IMR-90 (cell line): ENCODE measurements around the gene STK10. TPM values are rescaled to one million over a fixed set of nuclear protein-coding genes. Genes with fewer than 3 reads are reported as not detected.

Source experiments
- ATAC-seq: fragments of 200-7000 bp; cut with Tn5 transposase; 2 replicates; pipeline ENCODE4 v1.9.1; 2020; ENCODE audit warnings: low read depth, mild to moderate bottlenecking, moderate library complexity
- BruUV-seq: library from RNA; stranded (reverse); fragments of 400-500 nt; replicated peaks from 2 replicates; lab custom pipeline; 2021; lab: Mats Ljungman, UMichigan
- CTCF ChIA-PET: fragments of 300-600 bp; formaldehyde crosslinking; extraction: SDS; loops from one replicate; lab custom pipeline; 2021; ENCODE audit warnings: antibody characterized with exemption; lab: Yijun Ruan, JAX
- POLR2A ChIA-PET: fragments of 300-600 bp; sonication (Branson Sonifier 250); formaldehyde crosslinking; loops from one replicate; lab custom pipeline; 2022; ENCODE audit warnings: antibody characterized with exemption; ENCODE audit not compliant: unreplicated experiment; lab: Charles Lee
- DNase-seq: peaks from one replicate; pipeline ENCODE4 v3.0.0; 2013
- H2AFZ ChIP-seq: replicated peaks from 2 replicates; pipeline ENCODE3; 2013; ENCODE audit warnings: low read length, mild to moderate bottlenecking; ENCODE audit not compliant: poor library complexity
- H2AK5ac ChIP-seq: 2 replicates; pipeline ENCODE4 v1.6.1; 2013; ENCODE audit warnings: low read depth, low read length, inconsistent platforms
- H2AK9ac ChIP-seq: replicated peaks from 2 replicates; pipeline ENCODE3; 2013; ENCODE audit warnings: mild to moderate bottlenecking, low read depth, low read length, moderate library complexity; ENCODE audit not compliant: poor library complexity
- H2BK120ac ChIP-seq: 2 replicates; pipeline ENCODE4 v1.6.1; 2013; ENCODE audit warnings: low read depth, low read length, inconsistent platforms
- H2BK15ac ChIP-seq: 3 replicates; pipeline ENCODE4 v1.6.1; 2013; ENCODE audit warnings: low read depth, low read length, inconsistent platforms
- H2BK20ac ChIP-seq: 2 replicates; pipeline ENCODE4 v1.6.1; 2013; ENCODE audit warnings: low read depth, mild to moderate bottlenecking, inconsistent platforms, low read length, moderate library complexity
- H2BK5ac ChIP-seq: 2 replicates; pipeline ENCODE4 v1.6.1; 2013; ENCODE audit warnings: mild to moderate bottlenecking, low read depth, low read length, inconsistent platforms; ENCODE audit not compliant: poor library complexity, severe bottlenecking
- H3K14ac ChIP-seq: replicated peaks from 2 replicates; pipeline ENCODE4 v1.6.1; 2013; ENCODE audit warnings: low read depth, low read length, inconsistent platforms
- H3K18ac ChIP-seq: 2 replicates; pipeline ENCODE4 v1.6.1; 2013; ENCODE audit warnings: low read depth, low read length, control low read depth
- H3K23ac ChIP-seq: 2 replicates; pipeline ENCODE4 v1.6.1; 2013; ENCODE audit warnings: low read depth, low read length, inconsistent platforms
- H3K27ac ChIP-seq: 2 replicates; pipeline ENCODE4 v1.5.1; 2013; ENCODE audit warnings: mild to moderate bottlenecking, control low read depth, low read length; ENCODE audit not compliant: insufficient read depth
- H3K27me3 ChIP-seq: 2 replicates; pipeline ENCODE4 v1.6.1; 2013; ENCODE audit warnings: low read length; ENCODE audit not compliant: control insufficient read depth, insufficient read depth
- H3K36me3 ChIP-seq: 2 replicates; pipeline ENCODE4 v1.6.1; 2013; ENCODE audit warnings: low read length, mixed read lengths; ENCODE audit not compliant: control insufficient read depth, insufficient read depth
- H3K4ac ChIP-seq: 2 replicates; pipeline ENCODE4 v1.6.1; 2013; ENCODE audit warnings: low read depth, low read length, inconsistent platforms
- H3K4me1 ChIP-seq: 2 replicates; pipeline ENCODE4 v1.6.1; 2013; ENCODE audit warnings: low read length, mixed read lengths; ENCODE audit not compliant: control insufficient read depth, insufficient read depth
- H3K4me2 ChIP-seq: 2 replicates; pipeline ENCODE4 v1.6.1; 2013; ENCODE audit warnings: low read depth, mild to moderate bottlenecking, control low read depth, low read length, moderate library complexity
- H3K4me3 ChIP-seq: 2 replicates; pipeline ENCODE4 v1.5.1; 2013; ENCODE audit warnings: low read depth, mild to moderate bottlenecking, control low read depth, low read length, moderate library complexity; ENCODE audit not compliant: insufficient read depth
- H3K56ac ChIP-seq: 2 replicates; pipeline ENCODE4 v1.6.1; 2013; ENCODE audit warnings: low read length, inconsistent platforms; ENCODE audit not compliant: insufficient read depth; ENCODE audit errors: extremely low read depth
- H3K79me1 ChIP-seq, 2 experiments: 2 replicates each; pipeline ENCODE4 v1.6.1; 2013; ENCODE audit warnings: low read length in 2 of 2, inconsistent platforms in 1 of 2, low read depth in 1 of 2
- H3K9ac ChIP-seq: 2 replicates; pipeline ENCODE4 v1.6.1; 2013; ENCODE audit warnings: low read depth, low read length, control low read depth
- H3K9me1 ChIP-seq: 2 replicates; pipeline ENCODE4 v1.6.1; 2013; ENCODE audit warnings: low read length, inconsistent platforms; ENCODE audit not compliant: insufficient read depth
- H3K9me3 ChIP-seq: 2 replicates; pipeline ENCODE4 v1.6.1; 2013; ENCODE audit warnings: low read length; ENCODE audit not compliant: control insufficient read depth, insufficient read depth
- H4K20me1 ChIP-seq: 2 replicates; pipeline ENCODE4 v1.6.1; 2013; ENCODE audit warnings: low read length, inconsistent platforms; ENCODE audit not compliant: insufficient read depth
- H4K5ac ChIP-seq: 2 replicates; pipeline ENCODE4 v1.6.1; 2013; ENCODE audit warnings: mild to moderate bottlenecking, low read depth, low read length, control low read depth
- H4K8ac ChIP-seq, 2 experiments: 2 replicates each; pipeline ENCODE4 v1.6.1; 2013; ENCODE audit warnings: low read depth in 2 of 2, low read length in 2 of 2, control low read depth in 1 of 2, inconsistent platforms in 1 of 2
- H4K91ac ChIP-seq: 2 replicates; pipeline ENCODE4 v1.6.1; 2013; ENCODE audit warnings: low read depth, low read length, inconsistent platforms; ENCODE audit not compliant: insufficient read depth
- CEBPB ChIP-seq: IDR thresholded peaks from 2 replicates; pipeline ENCODE4 v1.6.1; 2012; ENCODE audit warnings: low read depth, low read length, improper control_type of control experiment
- CTCF ChIP-seq: conservative IDR thresholded peaks from 2 replicates; pipeline ENCODE4 v1.5.1; 2012; ENCODE audit warnings: mild to moderate bottlenecking, low read depth, low read length, improper control_type of control experiment
- ELK1 ChIP-seq: fragments of 150-350 bp; IDR thresholded peaks from 2 replicates; pipeline ENCODE4 v1.6.1; 2016; ENCODE audit warnings: low read depth, mild to moderate bottlenecking, low read length, moderate library complexity, borderline replicate concordance
- FOS ChIP-seq: fragments of 150-350 bp; IDR thresholded peaks from 2 replicates; pipeline ENCODE4 v1.6.1; 2016; ENCODE audit warnings: low read depth, low read length
- MAFK ChIP-seq: IDR thresholded peaks from 2 replicates; pipeline ENCODE4 v1.6.1; 2012; ENCODE audit warnings: low read depth, low read length, improper control_type of control experiment
- POLR2A ChIP-seq: IDR thresholded peaks from 2 replicates; pipeline ENCODE4 v1.6.1; 2012; ENCODE audit warnings: mild to moderate bottlenecking, low read depth, low read length
- RAD21 ChIP-seq: IDR thresholded peaks from 2 replicates; pipeline ENCODE4 v1.6.1; 2012; ENCODE audit warnings: low read length, improper control_type of control experiment
- RCOR1 ChIP-seq: IDR thresholded peaks from 2 replicates; pipeline ENCODE4 v1.6.1; 2012; ENCODE audit warnings: mild to moderate bottlenecking, low read length, improper control_type of control experiment; ENCODE audit not compliant: insufficient replicate concordance
- RFX5 ChIP-seq: IDR thresholded peaks from 2 replicates; pipeline ENCODE4 v1.8.0; 2012; ENCODE audit warnings: low read depth, mild to moderate bottlenecking, low read length, moderate library complexity
- SMC3 ChIP-seq: fragments of 150-350 bp; IDR thresholded peaks from 2 replicates; pipeline ENCODE4 v1.6.1; 2016; ENCODE audit warnings: low read depth, mild to moderate bottlenecking, antibody characterized with exemption, low read length, moderate library complexity
- WGBS, 2 experiments: methylation state at CpG; one replicate each; pipeline versions ENCODE4 v1.1.5 to v1.1.7; 2013; ENCODE audit warnings: missing lambda C conversion rate in 2 of 2; ENCODE audit not compliant: insufficient read length in 1 of 2; ENCODE audit errors: extremely low coverage in 2 of 2; 5-methylcytosine and 5-hydroxymethylcytosine counted together
- dilution Hi-C: fragments of 300-500 bp; cut with HindIII; formaldehyde crosslinking; loops from one replicate; pipeline ENCODE4 v1.14.3; 2018; ENCODE audit warnings: low sequenced_read_pairs; ENCODE audit not compliant: unreplicated experiment
- in situ Hi-C: fragments of 300-500 bp; cut with MboI; formaldehyde crosslinking; loops from 3 replicates; pipeline ENCODE4 v1.14.3; 2019; ENCODE audit warnings: low sequenced_read_pairs, inconsistent platforms, mixed read lengths
- intact Hi-C: fragments of 100-400 bp; cut with micrococcal nuclease; formaldehyde crosslinking; loops from 2 replicates; pipeline ENCODE4 v1.10.0; 2022
- polyA plus RNA-seq, 3 experiments: library from polyadenylated mRNA; depleted of rRNA; stranded (reverse); fragments of >200 nt; gene quantifications; 2 replicates each; pipeline ENCODE4 v1.2.3, GENCODE V29; 2012; ENCODE audit warnings: low replicate concordance in 1 of 3
- total RNA-seq: library from RNA; depleted of rRNA; stranded (reverse); fragments of >200 nt; gene quantifications from 2 replicates; pipeline ENCODE4 v1.2.3, GENCODE V29; 2012
- TF ChIP-seq, protein P1 (sequence below): fragments of 150-350 bp; IDR thresholded peaks from 2 replicates; pipeline ENCODE4 v1.6.1; 2017; ENCODE audit warnings: mild to moderate bottlenecking, antibody characterized with exemption, low read length, low read depth

STK10 gene
- total and polyA plus RNA-seq, 2 of the 4 experiments (the other 2 are of a cell fraction) = 15.4 to 18.5 TPM

- ChIA-PET CTCF (no interaction called here), POLR2A (no interaction called here)
- H3K27ac ChIP-seq = no peak overlapping the region
- WGBS, 2 experiments = no CpG with 5 or more reads among the region's 2 CpGs
- no peak overlapping the region for H2AK9ac ChIP-seq
- no peak for DNase-seq
- H4K5ac ChIP-seq = no peak overlapping the region
- peaks cover 21% of the 10 kb centered on the region for H3K9me1 ChIP-seq
- no peak overlapping the region for H3K56ac ChIP-seq
- H3K4me1 ChIP-seq = peaks cover 3% of the 10 kb centered on the region; the same call in 1 of the 2 replicates
- no peak overlapping the region for H2BK120ac ChIP-seq
- no peak overlapping the region for H2BK5ac ChIP-seq
- no peak overlapping the region for H2BK15ac ChIP-seq
- no peak for ATAC-seq
- H4K91ac ChIP-seq = no peak overlapping the region
- no peak overlapping the region for H3K4ac ChIP-seq
- H3K36me3 ChIP-seq = 0 out of 2 replicates have a peak, but pooled peaks cover 2% of the 10 kb centered on the region
- H3K23ac ChIP-seq = no peak overlapping the region
- no peak overlapping the region for H2AFZ ChIP-seq
- H2AK5ac ChIP-seq = no peak overlapping the region
- no peaks in the 10 kb centered on the region for H3K27me3 ChIP-seq
- BruUV-seq = no TSS peak
- H3K9me3 ChIP-seq = peaks cover 2% of the 10 kb centered on the region; the same call in 1 of the 2 replicates
- intact Hi-C loops = no loop called here
- dilution Hi-C loops = no loop called here
- no peak overlapping the region for H2BK20ac ChIP-seq
- no peak overlapping the region for H3K4me2 ChIP-seq
- TF ChIP-seq FOS (no peak), RCOR1 (no peak), RAD21 (no peak), ELK1 (no peak), CTCF (no peak), SMC3 (no peak), POLR2A (no peak), RFX5 (no peak), CEBPB (no peak), MAFK (no peak)
- TF ChIP-seq, protein P1, sequence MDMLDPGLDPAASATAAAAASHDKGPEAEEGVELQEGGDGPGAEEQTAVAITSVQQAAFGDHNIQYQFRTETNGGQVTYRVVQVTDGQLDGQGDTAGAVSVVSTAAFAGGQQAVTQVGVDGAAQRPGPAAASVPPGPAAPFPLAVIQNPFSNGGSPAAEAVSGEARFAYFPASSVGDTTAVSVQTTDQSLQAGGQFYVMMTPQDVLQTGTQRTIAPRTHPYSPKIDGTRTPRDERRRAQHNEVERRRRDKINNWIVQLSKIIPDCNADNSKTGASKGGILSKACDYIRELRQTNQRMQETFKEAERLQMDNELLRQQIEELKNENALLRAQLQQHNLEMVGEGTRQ = no peak
- no peak overlapping the region for H4K8ac ChIP-seq
- H4K20me1 ChIP-seq = peaks cover 13% of the 10 kb centered on the region; the same call in 1 of the 2 replicates
- in situ Hi-C loops = no loop called here
- no peak overlapping the region for H3K14ac ChIP-seq
- no peak overlapping the region for H3K9ac ChIP-seq
- peaks cover 21 to 75% of the 10 kb centered on the region in 2 experiments for H3K79me1 ChIP-seq
- no peak overlapping the region for H3K18ac ChIP-seq
- H3K4me3 ChIP-seq = no peak overlapping the region
Measured at GRCh38 chr5:172131690-172132089, 56.3 kb downstream of the STK10 start.
